B cell (primary cell): ENCODE results near the gene LRRTM3. TPM values are rescaled to one million over a fixed set of nuclear protein-coding genes. Genes with fewer than 3 reads are reported as not detected.

ENCODE experiments used
- ATAC-seq: fragments of 200-7000 bp; cut with Tn5 transposase; one replicate; pipeline ENCODE4 v1.10.0; 2021; ENCODE audit warnings: low read depth, mild to moderate bottlenecking, moderate number of reproducible peaks, moderate library complexity
- CTCF ChIA-PET: fragments of 350-600 bp; sonication (Branson Sonifier 250); formaldehyde crosslinking; loops from one replicate; lab custom pipeline; 2021; ENCODE audit warnings: antibody characterized with exemption, inconsistent platforms; lab: Charles Lee
- POLR2A ChIA-PET: fragments of 350-600 bp; sonication (Branson Sonifier 250); formaldehyde crosslinking; loops from one replicate; lab custom pipeline; 2021; ENCODE audit warnings: antibody characterized with exemption; lab: Charles Lee
- DNase-seq: peaks from one replicate; pipeline ENCODE4 v3.0.0; 2013
- H2AFZ ChIP-seq: 2 replicates; pipeline ENCODE4 v1.6.1; 2012; ENCODE audit warnings: mild to moderate bottlenecking, low read depth, low read length; ENCODE audit not compliant: insufficient read depth, poor library complexity, severe bottlenecking
- H3K27ac ChIP-seq, 2 donors: 1 replicate in 1 of 2; 2 replicates in 1 of 2; pipeline ENCODE4 v1.5.1; 2012 to 2013; ENCODE audit warnings: low read length in 2 of 2, mild to moderate bottlenecking in 2 of 2, moderate library complexity in 1 of 2
- H3K27me3 ChIP-seq, 4 experiments: fragments of 200-600 bp in 1 of 4; sonication (generic) in 1 of 4; replicated peaks in 1 of 4; 1 replicate in 2 of 4; 2 replicates in 2 of 4; pipeline versions ENCODE4 v1.6.1 to v1.7.0; 2013 to 2016; ENCODE audit warnings: low read length in 3 of 4, mild to moderate bottlenecking in 2 of 4, mixed read lengths in 1 of 4, moderate library complexity in 1 of 4; ENCODE audit not compliant: insufficient read depth in 4 of 4, control insufficient read depth in 3 of 4; ENCODE audit errors: control extremely low read depth in 1 of 4
- H3K36me3 ChIP-seq, 2 experiments: replicated peaks in 1 of 2; 1 replicate in 1 of 2; 2 replicates in 1 of 2; pipeline versions ENCODE4 v1.6.1 to v1.7.1; 2013; ENCODE audit warnings: low read length in 1 of 2; ENCODE audit not compliant: insufficient read depth in 2 of 2, control insufficient read depth in 1 of 2; ENCODE audit errors: control extremely low read depth in 1 of 2, extremely low read depth in 1 of 2
- H3K4me1 ChIP-seq, 2 donors: fragments of 200-600 bp in 1 of 2; sonication (generic) in 1 of 2; 1 replicate in 1 of 2; 2 replicates in 1 of 2; pipeline versions ENCODE4 v1.5.1 to v1.6.1; 2013 to 2017; ENCODE audit warnings: low read length in 2 of 2; ENCODE audit not compliant: control insufficient read depth in 2 of 2, insufficient read depth in 2 of 2
- H3K4me2 ChIP-seq: replicated peaks from 2 replicates; pipeline ENCODE3; 2012; ENCODE audit warnings: mild to moderate bottlenecking, low read depth, low read length; ENCODE audit not compliant: poor library complexity, severe bottlenecking
- H3K4me3 ChIP-seq, 5 experiments: fragments of 200-600 bp in 1 of 5; sonication (generic) in 1 of 5; 1 replicate in 3 of 5; 2 replicates in 2 of 5; pipeline versions ENCODE4 v1.5.1 to v1.7.0; 2011 to 2016; ENCODE audit warnings: low read length in 4 of 5, mild to moderate bottlenecking in 4 of 5, low read depth in 2 of 5, control low read depth in 1 of 5, moderate library complexity in 1 of 5; ENCODE audit not compliant: insufficient read depth in 1 of 5; ENCODE audit errors: control extremely low read depth in 1 of 5, extremely low read depth in 1 of 5
- H3K79me2 ChIP-seq: fragments of 200-600 bp; sonication (generic); one replicate; pipeline ENCODE4 v1.6.0; 2016; ENCODE audit warnings: low read length; ENCODE audit not compliant: control insufficient read depth, insufficient read depth
- H3K9ac ChIP-seq: fragments of 200-600 bp; sonication (generic); 2 replicates; pipeline ENCODE4 v1.6.1; 2017; ENCODE audit warnings: mild to moderate bottlenecking, low read length, moderate library complexity
- H3K9me3 ChIP-seq, 3 donors: one replicate each; pipeline versions ENCODE4 v1.6.1 to v1.7.1; 2013; ENCODE audit warnings: low read length in 2 of 3; ENCODE audit not compliant: control insufficient read depth in 2 of 3, insufficient read depth in 1 of 3; ENCODE audit errors: control extremely low read depth in 1 of 3
- H4K20me1 ChIP-seq: 2 replicates; pipeline ENCODE4 v1.6.0; 2012; ENCODE audit warnings: mild to moderate bottlenecking, low read length; ENCODE audit not compliant: insufficient read depth, control insufficient read depth, poor library complexity, severe bottlenecking
- H3K27ac Mint-ChIP-seq: one replicate; pipeline ENCODE4 v1.8.0; 2021; ENCODE audit warnings: mixed read lengths
- H3K27me3 Mint-ChIP-seq: one replicate; pipeline ENCODE4 v1.8.0; 2021; ENCODE audit warnings: mixed read lengths
- H3K4me1 Mint-ChIP-seq: one replicate; pipeline ENCODE4 v1.8.0; 2021; ENCODE audit warnings: mixed read lengths
- H3K4me3 Mint-ChIP-seq: one replicate; pipeline ENCODE4 v1.8.0; 2021; ENCODE audit warnings: mixed read lengths
- H3K9me3 Mint-ChIP-seq: one replicate; pipeline ENCODE4 v1.8.0; 2022; ENCODE audit warnings: mixed read lengths; ENCODE audit not compliant: insufficient read depth
- EZH2 ChIP-seq: IDR thresholded peaks from 2 replicates; pipeline ENCODE4 v1.6.1; 2012; ENCODE audit warnings: borderline replicate concordance, low read depth, mild to moderate bottlenecking, moderate library complexity, low read length; ENCODE audit not compliant: insufficient read depth, poor library complexity, severe bottlenecking
- WGBS: methylation state at CpG from one replicate; pipeline ENCODE4 v1.1.5; 2013; ENCODE audit warnings: missing lambda C conversion rate; ENCODE audit not compliant: insufficient coverage; 5-methylcytosine and 5-hydroxymethylcytosine counted together
- intact Hi-C: fragments of 100-400 bp; cut with micrococcal nuclease; formaldehyde crosslinking; loops from one replicate; pipeline ENCODE4 v1.10.0; 2022
- polyA plus RNA-seq: library from polyadenylated mRNA; depleted of rRNA; stranded (reverse); fragments of >200 nt; gene quantifications from 2 replicates; pipeline ENCODE4 v1.2.3, GENCODE V29; 2012
- total RNA-seq, 2 donors: library from RNA; stranded (reverse); fragments of 120-200 nt in 1 of 2; gene quantifications; 1 replicate in 1 of 2; 2 replicates in 1 of 2; pipeline versions ENCODE4 v1.2.3 to v1.2.4, GENCODE V29; 2013 to 2022
- TF ChIP-seq, protein P1 (sequence below): fragments of 200-600 bp; IDR thresholded peaks from one replicate; pipeline ENCODE4 v1.8.0; 2022; ENCODE audit warnings: antibody characterized with exemption, mild to moderate bottlenecking

The LRRTM3 gene
- total and polyA plus RNA-seq, 2 donors (not counting 1 experiment from before 2014, with no cell fraction given): not detected

DNA sequence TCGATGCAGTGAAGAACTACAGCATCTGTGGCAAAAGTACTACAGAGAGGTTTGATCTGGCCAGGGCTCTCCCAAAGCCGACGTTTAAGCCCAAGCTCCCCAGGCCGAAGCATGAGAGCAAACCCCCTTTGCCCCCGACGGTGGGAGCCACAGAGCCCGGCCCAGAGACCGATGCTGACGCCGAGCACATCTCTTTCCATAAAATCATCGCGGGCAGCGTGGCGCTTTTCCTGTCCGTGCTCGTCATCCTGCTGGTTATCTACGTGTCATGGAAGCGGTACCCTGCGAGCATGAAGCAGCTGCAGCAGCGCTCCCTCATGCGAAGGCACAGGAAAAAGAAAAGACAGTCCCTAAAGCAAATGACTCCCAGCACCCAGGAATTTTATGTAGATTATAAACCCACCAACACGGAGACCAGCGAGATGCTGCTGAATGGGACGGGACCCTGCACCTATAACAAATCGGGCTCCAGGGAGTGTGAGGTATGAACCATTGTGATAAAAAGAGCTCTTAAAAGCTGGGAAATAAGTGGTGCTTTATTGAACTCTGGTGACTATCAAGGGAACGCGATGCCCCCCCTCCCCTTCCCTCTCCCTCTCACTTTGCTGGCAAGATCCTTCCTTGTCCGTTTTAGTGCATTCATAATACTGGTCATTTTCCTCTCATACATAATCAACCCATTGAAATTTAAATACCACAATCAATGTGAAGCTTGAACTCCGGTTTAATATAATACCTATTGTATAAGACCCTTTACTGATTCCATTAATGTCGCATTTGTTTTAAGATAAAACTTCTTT, 2.3 kb downstream of the LRRTM3 start:
- TF ChIP-seq, protein P1, sequence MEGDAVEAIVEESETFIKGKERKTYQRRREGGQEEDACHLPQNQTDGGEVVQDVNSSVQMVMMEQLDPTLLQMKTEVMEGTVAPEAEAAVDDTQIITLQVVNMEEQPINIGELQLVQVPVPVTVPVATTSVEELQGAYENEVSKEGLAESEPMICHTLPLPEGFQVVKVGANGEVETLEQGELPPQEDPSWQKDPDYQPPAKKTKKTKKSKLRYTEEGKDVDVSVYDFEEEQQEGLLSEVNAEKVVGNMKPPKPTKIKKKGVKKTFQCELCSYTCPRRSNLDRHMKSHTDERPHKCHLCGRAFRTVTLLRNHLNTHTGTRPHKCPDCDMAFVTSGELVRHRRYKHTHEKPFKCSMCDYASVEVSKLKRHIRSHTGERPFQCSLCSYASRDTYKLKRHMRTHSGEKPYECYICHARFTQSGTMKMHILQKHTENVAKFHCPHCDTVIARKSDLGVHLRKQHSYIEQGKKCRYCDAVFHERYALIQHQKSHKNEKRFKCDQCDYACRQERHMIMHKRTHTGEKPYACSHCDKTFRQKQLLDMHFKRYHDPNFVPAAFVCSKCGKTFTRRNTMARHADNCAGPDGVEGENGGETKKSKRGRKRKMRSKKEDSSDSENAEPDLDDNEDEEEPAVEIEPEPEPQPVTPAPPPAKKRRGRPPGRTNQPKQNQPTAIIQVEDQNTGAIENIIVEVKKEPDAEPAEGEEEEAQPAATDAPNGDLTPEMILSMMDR: no peak
- TF ChIP-seq EZH2: no peak
- H2AFZ ChIP-seq: no peak overlapping the region
- H3K4me3 ChIP-seq: no peak overlapping the region
- no peak overlapping the region for H3K4me2 ChIP-seq
- no peaks in the 10 kb centered on the region for H3K79me2 ChIP-seq
- H3K27ac ChIP-seq: no peak overlapping the region
- DNase-seq (no peak), ATAC-seq (no peak)
- H3K4me1 ChIP-seq: peaks cover 0 to 5% of the 10 kb centered on the region in 2 donors
- Mint-ChIP-seq H3K27me3 (peaks cover 31% of the 10 kb centered on the region), H3K27ac (no peak overlapping the region), H3K4me1 (peaks cover 3% of the 10 kb centered on the region), H3K9me3 (no peaks in the 10 kb centered on the region), H3K4me3 (no peak overlapping the region)
- no peak overlapping the region for H3K9ac ChIP-seq
- H3K36me3 ChIP-seq: no peaks in the 10 kb centered on the region
- POLR2A ChIA-PET: no interaction called here
- intact Hi-C loops: no loop called here
- 6% methylated on average over 24 of the region's 30 CpGs for WGBS
- peaks cover 0 to 3% (median 0%) of the 10 kb centered on the region in 3 donors for H3K9me3 ChIP-seq
- H3K27me3 ChIP-seq: peaks cover 0 to 23% (median 14%) of the 10 kb centered on the region in 4 experiments
- H4K20me1 ChIP-seq: no peaks in the 10 kb centered on the region
- CTCF ChIA-PET: interaction anchor here (0.7 kb wide), 1 partner anchor 13 kb away, joined by 3 read pairs; no protein-coding TSS in a partner anchor

DNA sequence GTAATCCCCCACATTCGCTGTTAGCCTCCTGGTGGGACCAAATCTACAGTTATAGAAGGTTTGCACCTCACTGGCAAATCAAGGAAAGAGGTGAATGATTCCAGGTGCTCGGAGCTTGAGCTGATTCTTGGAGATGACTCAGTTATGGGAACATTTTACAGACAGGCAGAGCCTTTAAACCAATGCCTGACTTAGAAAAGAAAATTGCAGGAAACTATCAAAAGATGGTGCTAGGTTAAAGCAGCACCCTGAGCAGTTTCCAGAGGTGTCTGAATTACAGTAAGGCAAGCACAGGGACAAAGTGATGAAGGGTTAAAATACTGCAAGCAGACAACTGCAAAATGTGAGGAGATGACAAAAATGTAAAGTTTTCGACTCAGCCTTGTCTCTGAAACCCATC, 2.9 kb downstream of the LRRTM3 start:
- no peak overlapping the region for H3K4me2 ChIP-seq
- 50% methylated on average over 1 of the region's 3 CpGs for WGBS
- DNase-seq (no peak), ATAC-seq (no peak)
- Mint-ChIP-seq H3K27ac (no peak overlapping the region), H3K9me3 (no peaks in the 10 kb centered on the region), H3K27me3 (peaks cover 31% of the 10 kb centered on the region), H3K4me1 (peaks cover 3% of the 10 kb centered on the region), H3K4me3 (no peak overlapping the region)
- no peak overlapping the region for H3K27ac ChIP-seq
- no peak overlapping the region for H2AFZ ChIP-seq
- POLR2A ChIA-PET: no interaction called here
- no peak for TF ChIP-seq EZH2
- TF ChIP-seq, protein P1: no peak
- H3K9me3 ChIP-seq: peaks cover 0 to 3% (median 0%) of the 10 kb centered on the region in 3 donors
- H3K27me3 ChIP-seq: peaks cover 0 to 23% (median 14%) of the 10 kb centered on the region in 4 experiments
- intact Hi-C loops: no loop called here
- no peak overlapping the region for H3K4me3 ChIP-seq
- no peaks in the 10 kb centered on the region for H4K20me1 ChIP-seq
- H3K79me2 ChIP-seq: no peaks in the 10 kb centered on the region
- H3K9ac ChIP-seq: no peak overlapping the region
- CTCF ChIA-PET: interaction anchor here (0.7 kb wide), 1 partner anchor 12 kb away, joined by 3 read pairs; no protein-coding TSS in a partner anchor
- H3K4me1 ChIP-seq: peaks cover 0 to 5% of the 10 kb centered on the region in 2 donors
- H3K36me3 ChIP-seq: no peaks in the 10 kb centered on the region
